KG1 (cell line): ENCODE data around the gene RPLP2.

ENCODE experiments used
- DNase-seq: peaks from one replicate; lab custom pipeline; 2025; lab: John Stamatoyannopoulos, UW

Gene RPLP2

GRCh38 chr11:809287-810039, at the start of gene RPLP2:
Gene RPLP2, plus strand, starts transcription at chr11:809967. Its CDS starts 268 bp downstream, at chr11:810235.
- peak; percentile 99 for DNase-seq

GRCh38 chr11:760236-760635, 49.5 kb upstream of the RPLP2 start:
- DNase-seq, result no peak

- DNase-seq, result no peak
These were observed 48.1 kb upstream of the RPLP2 start for GRCh38 chr11:761526-762108.

GRCh38 chr11:762421-763072, 47.2 kb upstream of the RPLP2 start:
- DNase-seq, result no peak

GRCh38 chr11:763073-763463, 46.7 kb upstream of the RPLP2 start:
- DNase-seq, result no peak

DNA sequence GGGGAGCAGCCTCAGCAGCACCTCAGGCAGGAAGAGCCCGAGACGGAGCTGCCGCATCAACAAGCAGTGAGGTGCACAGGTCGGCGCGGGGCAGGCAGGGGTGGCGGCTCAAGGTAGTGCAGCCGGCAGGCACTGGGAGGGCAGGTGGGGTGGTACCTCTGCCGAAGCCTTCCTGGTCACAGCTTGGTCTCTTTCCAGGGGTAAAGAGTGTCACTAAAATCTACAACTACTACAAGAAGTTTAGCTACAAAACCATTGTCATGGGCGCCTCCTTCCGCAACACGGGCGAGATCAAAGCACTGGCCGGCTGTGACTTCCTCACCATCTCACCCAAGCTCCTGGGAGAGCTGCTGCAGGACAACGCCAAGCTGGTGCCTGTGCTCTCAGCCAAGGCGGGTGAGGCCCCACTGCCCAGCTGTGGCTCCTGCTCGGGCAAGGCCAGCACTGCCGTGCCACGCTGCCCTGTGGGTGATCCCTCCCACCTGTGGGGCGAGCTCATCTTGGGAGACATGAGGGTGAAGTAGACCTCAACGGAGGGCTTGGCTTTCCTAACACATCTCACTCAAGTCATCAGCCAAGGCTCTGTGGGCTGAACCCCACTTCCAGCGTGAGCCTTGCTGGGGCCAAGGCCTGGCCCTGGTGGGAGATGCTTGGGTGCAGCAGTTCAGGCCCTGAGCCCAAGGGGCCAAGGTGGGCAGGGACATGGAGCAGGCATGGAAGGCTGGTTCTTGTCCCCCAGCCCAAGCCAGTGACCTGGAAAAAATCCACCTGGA, 46.0 kb upstream of the RPLP2 start:
- no peak for DNase-seq

- DNase-seq, result no peak
These were observed 45.3 kb upstream of the RPLP2 start for GRCh38 chr11:764322-765024.

DNA sequence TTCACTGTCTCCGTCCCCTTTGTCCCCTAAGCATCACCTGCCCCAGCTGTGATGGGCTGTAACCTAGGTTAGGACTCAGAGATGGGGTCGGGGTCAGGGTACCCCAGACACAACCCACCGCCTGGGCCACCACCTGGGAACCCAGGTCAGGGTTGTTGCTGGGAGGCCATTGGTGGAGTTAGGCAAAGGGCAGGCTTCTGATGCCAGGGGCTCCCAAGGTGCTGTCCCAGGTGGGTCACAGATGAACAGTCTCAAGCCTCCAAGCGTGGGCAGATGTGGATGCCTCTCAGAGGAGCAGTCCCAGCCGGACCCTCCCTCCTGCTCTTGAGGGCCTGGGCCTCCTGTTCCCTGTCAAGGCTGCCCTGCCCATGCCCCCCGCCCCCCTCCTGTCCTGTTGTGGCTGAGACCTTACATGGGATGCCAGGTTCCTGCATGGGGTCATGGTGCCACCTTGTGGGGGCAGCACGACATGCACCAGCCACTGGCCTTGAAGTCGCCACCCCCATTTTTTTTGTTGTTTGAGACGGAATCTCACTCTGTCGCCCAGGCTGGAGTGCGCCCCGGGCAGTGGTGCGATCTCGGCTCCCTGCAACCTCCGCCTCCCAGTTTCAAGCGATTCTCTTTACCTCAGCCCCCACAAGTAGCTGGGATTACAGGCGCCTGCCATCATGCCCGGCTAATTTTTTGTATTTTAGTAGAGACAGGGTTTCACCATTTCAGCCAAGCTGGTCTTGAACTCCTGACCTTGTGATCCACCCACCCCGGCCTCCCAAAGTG, 44.6 kb upstream of the RPLP2 start:
- DNase-seq, result no peak

DNA sequence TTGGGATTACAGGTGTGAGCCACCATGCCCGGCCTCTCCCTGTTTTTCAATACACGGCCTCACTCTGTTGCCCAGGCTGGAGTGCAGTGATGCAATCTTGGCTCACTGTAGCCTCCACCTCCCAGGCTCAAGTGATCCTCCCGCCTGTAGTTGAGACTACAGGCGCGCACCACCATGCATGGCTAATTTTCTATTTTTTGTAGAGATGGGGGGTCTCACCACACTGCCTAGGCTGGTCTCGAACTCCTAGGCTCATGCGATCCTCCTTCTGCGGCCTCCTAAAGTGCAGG, 44.0 kb upstream of the RPLP2 start:
- no peak for DNase-seq

DNA sequence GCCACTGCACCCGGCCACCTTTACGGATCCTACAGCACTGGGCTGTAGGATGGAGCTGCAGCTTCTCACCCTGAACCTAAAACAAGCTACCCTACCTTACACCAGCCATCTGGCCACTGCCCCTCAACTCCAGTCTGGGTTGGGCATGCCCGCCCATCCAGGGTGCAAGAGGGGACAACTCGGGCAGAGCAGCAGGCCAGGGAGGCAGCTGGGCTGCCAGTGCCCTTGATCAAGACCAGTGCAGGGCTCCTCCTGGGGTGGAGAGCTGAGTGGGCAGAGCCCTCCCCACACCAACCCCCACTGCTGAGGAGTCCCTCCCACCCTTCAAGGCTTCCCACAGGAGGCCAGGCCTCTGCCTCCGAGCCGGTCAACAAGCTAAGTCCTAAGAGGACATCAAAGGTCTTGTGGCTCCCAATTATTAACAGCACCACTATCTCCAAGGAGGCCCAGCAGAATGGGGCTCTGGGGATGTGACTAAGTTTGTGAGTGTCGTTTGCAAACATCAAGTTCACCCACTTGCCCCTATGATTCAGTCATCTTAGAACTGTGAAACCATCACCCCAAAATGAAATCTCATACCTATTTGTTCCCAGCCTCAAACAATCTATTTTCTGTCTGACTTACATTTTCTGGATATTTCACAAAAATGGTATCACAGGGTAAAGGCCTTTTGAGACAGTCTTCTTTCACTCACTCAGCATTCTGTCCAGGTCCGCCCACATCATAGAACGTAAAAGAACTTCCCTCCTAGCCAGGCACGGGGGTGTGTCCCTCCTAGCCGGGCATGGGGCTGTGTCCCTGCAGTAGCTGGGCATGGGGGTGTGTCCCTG, 43.4 kb upstream of the RPLP2 start:
- DNase-seq, result no peak

GRCh38 chr11:766936-767210, 42.9 kb upstream of the RPLP2 start:
- DNase-seq, result no peak

- DNase-seq, result no peak
These were observed 42.5 kb upstream of the RPLP2 start for GRCh38 chr11:767238-767637.

- DNase-seq, result no peak
These were observed 39.7 kb upstream of the RPLP2 start for GRCh38 chr11:769887-770641.

GRCh38 chr11:770642-771616, 38.8 kb upstream of the RPLP2 start:
- DNase-seq, result no peak

DNA sequence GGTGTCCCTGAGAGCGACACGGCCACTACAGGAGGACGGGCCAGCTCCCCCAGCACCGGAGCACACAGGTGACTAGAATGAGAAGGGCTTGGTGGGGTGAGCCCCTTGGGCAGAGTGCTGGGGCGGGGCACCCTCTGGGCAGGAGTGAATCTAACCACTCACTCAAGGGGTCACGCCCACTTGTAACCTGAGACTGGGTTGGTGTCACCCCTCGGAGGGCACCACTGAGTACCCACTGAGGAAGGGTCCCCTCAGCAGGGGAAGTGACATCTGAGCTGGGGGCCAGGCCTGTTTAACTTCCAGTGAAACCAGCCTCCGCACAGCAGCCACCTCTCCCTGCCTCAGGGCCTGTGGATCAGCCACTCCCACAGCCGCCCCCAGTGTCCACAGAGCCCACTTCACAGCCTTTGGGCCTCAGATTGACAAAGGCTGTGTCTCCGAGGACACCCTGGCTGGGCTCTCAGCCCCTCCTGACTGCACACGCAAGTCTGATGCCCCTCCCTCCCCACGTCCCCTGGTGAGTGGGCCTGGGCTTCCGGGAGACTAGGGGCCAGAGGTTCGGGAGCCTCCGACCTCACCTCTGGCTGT, 38.1 kb upstream of the RPLP2 start:
- no peak for DNase-seq

- no peak for DNase-seq
These were observed 37.1 kb upstream of the RPLP2 start for GRCh38 chr11:772429-773390.

- no peak for DNase-seq
These were observed 36.3 kb upstream of the RPLP2 start for GRCh38 chr11:773425-773824.
